Activated CD8-positive, alpha-beta memory T cell treated with anti-CD3 and anti-CD28 coated beads for 48 hours (primary cell): ENCODE data around the gene HS1BP3.

Experiments
- DNase-seq, 3 experiments: peaks; one replicate each; pipeline ENCODE4 v3.0.0-alpha.2; 2020; ENCODE audit warnings: low read depth in 2 of 3, low spot score in 2 of 3

The HS1BP3 gene

DNA sequence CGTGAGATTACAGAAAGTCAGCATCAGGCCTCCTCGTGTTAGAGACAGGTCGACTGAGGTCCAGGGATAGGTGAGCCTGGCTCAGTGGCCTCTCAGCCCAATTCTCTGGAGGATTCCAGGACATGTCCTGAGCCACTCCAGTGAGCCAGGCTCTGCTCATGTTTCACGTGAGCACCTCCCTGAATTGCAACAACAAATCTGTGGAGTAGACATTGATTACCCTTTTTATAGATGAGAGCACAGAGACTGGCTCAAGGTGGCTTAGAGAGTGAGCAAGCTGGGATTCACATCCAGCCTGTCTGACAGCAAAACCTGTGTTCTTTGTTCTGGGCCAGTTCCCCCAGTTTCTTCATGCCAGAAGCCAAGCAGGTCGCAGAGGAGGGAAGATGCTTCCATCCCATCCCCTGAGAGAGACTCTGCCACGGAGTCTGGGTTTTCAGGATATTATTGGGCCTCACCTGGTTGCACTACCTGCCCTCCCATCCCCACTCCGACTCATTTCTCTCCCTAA lies 46.4 kb downstream of the HS1BP3 start:
- no peak for DNase-seq

DNA sequence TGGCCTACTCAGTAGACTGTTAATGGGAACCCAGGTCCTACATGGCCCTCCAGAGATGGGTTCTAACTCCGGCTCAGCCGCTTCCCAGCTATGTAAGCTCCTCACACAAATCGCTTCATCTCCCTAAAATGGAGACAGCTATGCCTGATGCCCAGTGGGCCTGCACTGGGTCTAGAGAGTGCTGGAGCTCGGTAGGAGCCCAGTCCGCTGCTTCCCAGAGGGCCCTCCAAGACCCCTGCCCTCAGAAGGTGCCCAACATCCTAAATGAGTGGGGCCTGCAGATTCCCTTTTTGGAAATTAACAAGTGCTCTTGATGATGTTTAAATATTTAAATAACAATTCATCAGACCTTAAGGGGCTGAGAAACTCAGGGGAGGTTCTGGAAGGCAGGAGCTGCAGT lies 47.1 kb downstream of the HS1BP3 start:
- DNase-seq, result no peak

DNA sequence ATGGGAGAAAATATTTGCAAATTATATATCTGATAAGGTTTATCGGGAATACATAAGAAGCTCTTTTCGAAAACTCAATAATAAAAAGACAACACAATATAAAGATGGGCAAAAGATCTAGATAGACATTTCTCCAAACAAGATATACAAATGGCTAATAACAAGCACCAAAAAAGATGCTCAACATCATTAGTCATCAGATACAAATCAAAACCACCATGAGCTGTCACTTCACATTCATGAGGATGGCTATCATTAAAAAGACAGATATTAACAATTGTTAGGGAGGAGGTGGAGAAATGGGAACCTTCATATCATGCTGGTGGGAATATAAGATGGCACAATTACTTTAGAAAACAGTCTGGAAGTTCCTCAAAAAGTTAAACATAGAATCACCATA lies 48.1 kb downstream of the HS1BP3 start:
- DNase-seq, result no peak

DNA sequence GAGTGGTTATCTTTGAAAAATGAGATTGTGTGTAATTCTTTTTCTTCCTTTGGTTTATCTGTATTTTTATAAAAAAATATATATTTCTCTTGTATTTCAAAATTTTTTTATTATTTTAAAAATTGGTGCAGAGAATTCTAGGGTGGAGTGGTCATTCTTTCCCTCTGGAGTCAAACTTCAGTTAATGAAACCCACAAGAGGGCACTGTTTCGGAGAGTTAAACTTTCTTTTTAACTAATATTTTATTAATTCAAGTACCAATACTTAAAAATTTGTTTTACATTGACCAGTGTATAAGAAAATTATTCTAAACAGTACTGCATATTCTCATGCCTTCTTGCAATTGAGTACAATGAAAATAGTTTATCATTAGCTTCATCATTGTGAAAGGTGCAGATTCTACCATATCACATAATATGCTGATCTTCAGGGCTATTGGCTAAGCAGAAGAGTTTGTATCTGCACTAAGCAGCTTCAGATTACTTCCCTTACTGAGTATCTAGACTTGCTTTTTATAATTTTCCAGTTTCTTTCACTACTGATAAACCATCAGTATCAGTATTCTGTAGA lies 50.1 kb downstream of the HS1BP3 start:
- DNase-seq, result no peak

DNA sequence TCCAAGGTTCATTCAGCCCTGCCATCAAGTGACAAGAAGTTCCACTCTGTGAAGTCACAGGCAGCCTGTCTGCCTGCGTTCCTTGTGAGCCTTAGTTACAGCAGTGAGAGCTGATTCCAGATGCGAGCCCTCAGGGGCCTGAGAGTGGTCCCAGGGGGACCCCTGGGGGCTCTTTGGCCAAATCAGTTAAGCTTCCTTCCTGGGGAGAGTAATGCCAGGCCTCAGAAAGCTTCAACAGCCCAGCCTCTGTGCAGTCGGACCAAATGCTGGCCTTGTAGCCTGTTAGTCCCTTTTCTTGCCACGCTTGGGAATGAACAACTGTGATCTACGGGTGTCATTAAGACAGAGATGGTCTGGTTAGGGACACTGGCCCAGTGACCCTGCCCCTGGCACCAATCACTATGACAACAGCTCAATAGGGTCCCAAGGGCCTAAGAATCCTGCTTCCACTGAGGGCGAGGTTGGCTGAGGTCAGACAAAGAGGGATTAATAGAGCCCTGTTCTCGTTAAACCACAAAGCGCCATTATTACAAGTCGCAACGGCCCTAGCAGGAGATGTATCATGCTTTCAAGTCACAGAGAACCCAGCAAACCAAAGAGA lies 50.9 kb downstream of the HS1BP3 start:
- no peak for DNase-seq

DNA sequence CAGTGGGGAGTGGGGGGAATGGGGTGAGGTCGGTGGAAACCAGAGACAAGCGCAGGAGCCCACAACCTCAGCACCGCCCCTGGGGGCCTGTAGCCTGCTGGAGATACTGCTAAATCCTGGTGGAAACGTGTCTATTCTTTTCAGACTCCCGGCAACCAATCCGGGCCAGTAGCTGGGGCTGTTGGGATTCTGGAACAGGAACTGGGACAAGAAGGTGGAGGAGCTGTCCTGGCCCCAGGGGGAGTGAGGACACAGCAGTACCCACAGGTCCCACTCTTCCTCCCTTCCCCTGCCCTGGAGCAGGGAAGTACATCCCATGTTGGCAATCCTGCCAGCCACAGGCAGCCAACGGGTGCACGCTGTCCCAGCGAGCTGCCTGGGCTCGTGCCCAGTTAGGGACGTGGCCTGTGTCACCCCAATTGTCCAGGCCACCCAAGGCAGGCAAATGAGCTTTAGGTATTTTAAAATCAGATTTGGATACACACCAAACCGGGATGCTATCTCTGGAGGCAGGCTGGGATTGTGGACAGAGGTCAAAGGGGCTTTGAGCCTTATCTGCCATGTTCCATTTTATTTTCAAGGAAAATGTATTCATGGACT lies 51.8 kb downstream of the HS1BP3 start:
- DNase-seq, result no peak

DNA sequence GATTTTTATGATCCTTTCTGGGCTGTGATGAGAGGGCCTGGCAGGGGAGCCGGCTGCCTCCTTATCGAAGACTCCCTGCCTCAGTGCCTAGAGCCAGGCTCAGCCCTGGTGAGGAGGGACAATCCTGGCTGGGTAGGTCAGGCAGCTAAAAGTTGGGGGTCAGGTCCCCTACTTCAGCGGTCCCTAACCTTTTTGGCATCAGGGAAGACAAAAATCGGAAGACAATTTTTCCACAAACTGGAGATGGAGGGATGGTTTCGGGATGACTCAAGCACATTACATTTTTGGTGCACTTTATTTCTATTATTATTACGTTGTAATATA lies 53.1 kb downstream of the HS1BP3 start:
- no peak for DNase-seq

DNA sequence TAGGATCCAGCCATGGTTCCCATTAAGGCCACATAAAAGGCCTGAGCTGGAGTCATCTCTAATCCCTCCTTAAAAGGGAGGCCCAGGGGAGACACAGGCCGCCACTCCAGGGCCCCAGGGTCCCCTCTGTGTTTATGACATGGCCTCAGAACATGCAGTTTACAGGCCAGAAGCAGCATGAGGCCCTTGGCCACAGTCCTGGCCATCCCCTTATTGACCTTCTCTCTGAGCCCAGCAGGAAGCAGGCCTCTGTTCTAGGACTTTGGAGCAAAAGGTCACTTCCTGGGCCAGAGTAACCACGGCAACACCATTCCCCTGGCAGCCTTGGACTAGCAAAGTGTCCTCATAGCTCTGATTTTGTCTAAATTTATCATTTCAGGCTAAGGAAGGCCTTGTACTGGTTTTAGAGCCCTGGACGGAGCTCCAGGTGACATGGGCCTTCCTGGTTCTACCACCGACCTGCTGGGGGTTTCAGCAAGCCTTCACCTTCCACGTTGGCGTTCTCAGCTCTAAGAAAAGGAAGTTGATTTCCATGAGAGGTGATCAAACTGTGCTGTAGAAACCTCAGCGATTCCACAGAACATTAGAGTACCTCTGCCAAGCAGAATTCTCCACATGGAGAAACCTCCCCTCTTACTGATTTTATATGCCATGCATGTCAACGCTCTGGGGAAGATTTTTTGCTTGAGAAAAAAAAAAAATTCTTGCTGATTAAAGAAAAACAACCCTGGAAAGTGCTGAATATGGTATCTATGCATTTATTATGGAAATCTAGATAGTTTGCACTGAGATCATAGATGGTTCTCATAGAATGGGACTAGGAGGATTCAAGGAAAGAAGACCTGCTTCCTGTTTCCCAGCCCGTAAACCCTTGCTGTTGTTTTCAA lies 53.7 kb downstream of the HS1BP3 start:
- DNase-seq, result no peak

DNA sequence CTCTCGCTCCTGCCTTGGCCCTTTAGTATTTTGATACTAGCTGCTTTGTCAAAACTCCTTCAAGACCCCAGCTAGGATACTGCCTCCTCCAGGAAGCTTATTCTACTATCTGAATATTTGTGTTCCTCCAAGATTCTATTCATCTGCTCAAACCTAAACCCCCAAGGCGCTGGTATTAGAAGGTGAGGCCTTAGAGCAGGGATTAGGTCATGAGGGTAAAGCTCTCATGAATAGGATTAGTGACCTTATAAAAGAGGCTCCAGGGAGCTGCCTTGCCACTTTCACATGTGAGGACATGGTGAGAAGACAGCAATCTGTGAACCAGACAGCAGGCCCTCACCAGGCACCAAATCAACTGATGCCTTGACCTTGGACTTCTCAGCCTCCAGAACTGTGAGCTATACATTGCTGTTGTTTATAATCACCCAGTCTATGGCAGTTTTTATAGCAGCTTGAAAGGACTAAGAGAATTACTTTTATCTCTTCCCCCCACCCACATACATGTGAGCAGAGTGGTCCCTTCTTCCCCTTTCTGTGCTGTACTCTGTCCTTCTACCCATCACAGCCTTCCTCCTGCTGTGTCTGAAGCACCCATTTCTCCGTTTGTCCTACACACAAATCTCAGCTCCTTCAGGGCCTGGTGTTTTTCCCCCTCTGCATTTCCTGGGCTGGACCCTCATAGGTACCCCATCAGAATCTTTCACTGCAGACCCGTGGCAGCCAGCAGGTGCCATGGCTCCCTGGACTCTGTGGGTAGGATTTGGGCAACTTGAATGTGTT lies 54.5 kb downstream of the HS1BP3 start:
- no peak for DNase-seq

DNA sequence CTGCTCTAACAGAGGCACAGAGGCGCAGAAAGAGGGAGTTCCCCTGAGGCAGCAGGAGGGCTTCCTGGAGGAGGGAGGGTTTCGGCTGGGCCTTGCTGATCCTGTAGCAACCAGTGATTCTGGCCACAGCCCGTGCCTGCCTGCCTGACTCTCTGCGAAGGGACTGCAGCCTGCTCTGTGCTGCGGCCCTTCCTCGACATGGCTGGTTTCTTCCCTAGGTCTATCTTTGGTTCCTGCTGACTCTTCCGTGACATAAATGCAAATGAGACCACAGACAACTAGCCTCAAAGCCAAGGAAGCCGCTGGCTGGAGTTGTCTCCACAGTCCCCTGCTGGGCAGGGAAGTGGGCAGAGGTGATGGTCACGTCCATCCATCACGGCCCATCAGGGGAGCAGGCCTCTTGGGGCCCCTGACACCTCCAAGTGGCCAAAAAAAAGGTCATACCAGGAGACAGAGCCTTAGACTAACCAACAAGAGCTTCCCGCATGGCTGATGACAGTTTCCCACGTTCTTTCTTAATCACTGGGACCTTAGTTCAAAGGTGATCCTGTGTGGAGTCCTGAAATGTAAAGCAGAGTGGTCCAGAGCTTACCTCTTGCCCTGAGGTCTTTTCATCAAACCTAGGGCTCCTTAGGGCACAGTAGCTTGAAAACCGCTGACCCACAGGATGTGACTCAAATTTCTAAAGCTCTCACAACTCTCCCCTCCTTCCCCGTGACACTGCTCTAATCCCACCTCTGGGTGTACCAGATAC lies 55.3 kb downstream of the HS1BP3 start:
- no peak for DNase-seq

DNA sequence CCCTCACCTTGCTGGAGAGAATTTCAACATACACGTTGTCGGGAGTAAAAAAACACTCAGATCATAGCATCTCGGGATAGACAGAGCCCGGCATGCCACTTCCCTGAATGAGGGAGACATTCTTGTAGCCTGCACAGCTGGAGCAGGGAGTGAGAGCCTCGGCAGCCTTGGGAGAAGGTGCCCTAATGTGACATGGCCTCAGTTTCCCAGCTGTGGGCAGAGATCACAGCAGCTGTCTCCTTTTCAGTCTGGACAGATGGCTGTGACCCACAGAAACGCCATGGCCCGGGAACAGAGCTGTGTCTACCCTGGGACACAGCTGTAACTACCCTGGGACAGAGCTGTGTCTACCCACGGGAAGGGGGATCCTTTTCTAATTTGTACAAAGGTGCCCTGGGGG lies 55.9 kb downstream of the HS1BP3 start:
- DNase-seq, result no peak

DNA sequence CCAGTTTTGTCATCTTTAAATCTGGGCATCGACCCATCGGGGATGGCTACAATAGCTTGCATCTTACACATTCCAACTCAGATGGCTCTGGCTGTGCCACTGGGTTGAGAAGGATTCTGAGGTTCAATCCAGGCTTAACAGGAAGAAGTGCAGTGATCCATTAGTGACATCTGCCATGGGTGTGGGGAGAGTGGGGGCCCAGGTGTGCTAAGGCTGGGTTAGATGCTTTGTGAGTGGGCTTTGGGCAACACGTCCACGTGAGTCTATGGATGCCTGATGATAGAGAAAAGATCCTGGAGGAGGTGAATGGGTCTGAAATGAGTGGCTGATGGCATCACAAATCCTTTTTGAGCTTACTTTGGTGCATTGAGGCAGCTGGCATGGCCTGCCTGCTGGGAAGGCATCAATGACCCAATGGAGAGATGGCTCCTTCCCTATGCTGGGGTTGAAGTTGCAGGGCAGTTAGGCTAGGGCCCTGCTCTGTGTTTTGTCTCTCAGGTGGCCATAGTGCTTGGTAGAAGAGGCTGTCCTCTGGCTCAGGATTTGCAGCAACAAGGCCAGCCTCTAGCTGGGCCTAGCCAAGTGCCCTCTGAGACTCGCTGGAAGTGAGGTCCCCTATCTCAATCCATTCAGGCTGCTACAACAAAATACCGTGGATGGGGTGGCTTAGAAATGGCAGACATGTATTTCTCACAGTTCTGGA lies 56.7 kb downstream of the HS1BP3 start:
- DNase-seq, result no peak

DNA sequence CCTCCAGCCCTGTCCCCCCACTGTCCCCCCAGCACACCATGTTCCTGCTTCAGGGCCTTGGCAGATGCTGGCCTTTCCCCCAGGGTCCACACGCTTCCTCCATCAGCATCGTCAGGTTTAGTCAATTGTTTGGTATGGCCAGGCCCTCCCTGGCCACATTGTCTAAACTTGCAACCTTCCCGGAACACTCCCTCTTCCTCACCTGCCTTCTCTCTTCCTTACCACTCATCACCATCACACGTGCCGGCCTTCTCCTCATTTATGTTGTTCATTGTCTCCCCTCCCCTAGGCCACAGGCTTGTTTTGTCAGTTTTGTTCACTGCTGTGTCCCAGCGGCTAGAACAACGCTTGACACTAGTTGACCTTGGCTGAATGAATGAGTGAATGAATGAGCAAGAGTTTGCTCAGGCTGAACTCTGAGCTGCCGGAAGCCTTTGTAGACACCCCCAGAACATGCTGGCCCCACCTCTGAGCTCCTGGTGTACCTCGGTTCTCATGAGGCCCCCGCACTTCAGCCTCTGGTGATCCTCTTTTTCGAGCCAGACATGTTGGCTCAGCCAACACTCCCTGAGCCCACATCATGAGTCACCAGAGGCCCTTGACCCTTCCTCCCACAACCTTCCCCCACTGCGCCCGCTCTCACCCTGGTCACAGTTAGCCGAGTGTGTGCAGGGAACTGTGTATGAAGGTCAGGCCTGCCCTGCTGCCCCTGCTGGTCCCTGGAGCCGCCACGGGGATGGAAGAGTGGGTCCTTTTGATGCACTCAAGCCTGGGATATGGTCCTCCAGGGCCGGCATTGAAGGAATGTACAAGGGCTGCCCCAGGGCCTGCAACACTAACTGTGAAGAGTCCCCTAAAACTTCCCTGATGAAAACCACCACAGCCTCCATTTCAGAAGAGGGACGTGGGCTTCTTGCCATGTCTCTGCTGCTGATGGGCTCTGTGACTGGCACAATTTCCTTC lies 57.5 kb downstream of the HS1BP3 start:
- no peak for DNase-seq

DNA sequence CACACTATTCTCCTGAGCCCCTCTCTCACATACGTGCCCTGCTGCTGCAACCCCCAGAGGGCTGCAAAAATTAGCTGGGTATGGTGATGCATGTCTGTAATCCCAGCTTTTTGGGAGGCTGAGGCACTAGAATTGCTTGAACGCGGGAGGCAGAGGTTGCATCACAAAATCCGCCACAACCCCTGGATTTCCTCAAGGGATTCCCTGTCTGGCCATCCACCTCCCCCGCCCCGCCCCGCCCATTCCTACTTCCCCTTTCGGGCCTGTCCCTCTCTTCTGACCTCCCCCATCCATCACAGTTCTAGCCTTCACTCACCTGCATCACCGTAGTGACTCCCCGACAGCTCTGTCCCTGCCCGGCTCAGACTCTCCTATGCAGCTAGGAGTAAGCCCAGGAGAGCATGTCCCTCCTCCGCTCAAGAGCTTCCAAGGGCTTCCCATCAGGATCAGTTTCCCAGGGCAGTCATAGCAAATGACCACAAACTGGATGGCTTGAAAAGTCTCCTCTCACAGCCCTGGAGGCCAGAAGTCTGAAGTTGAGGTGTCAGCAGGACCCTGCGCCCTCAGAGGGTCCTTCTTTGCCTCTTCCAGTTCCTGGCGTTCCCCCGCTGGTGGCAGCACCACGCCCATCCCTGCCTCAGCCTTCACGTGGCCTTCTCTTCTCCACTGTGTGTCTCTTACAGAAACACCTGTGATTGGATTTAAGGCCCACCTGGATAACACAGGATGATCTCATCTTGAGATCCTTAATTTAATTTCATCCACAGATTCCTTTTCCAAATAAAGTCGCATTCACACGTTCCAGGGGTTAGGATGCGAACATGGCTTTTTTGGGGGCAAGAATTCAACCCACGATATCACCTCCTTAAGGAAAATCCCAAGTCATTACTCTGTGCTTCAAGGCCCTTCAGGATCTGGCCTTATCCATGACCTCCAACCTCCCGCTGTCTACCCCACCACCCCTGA lies 58.5 kb downstream of the HS1BP3 start:
- no peak for DNase-seq

DNA sequence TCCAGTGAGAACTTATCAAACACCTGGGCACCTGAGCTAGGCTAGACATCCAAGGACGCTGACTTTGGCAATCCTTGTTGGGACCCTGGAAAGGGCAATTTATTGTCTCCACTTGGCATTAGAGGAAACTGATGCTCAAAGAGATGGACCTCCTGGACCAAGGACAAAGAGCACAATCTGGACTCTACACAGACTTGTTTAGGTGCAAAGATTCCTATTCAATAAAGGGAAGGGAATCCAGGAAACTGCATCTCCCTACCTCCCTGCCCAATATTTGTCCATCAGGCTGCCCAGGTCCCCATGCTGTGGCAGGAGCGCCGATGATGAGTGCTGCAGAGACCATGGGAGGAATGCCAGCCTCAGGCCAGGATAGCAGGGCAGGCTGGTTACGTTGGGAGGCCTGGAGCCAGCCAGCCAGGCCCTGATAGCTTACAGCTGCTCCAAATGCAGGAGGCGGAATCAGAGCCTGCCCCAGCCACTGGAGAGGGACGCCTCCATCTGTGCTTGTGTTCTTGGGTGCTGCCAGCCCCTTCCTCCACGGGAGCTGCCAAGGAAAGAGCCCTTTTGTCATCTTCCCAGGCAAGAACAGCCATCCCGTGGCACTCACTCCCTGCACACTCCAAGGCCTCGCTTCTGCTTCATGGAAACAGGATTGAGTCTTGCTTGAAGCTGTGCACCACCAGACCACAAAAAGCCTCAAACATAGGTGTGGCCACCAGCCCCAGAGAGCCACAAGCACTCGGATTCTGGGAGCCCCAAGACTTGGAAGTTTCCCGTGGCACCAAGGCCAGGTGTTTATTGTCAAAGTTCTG lies 60.0 kb downstream of the HS1BP3 start:
- DNase-seq, result no peak

DNA sequence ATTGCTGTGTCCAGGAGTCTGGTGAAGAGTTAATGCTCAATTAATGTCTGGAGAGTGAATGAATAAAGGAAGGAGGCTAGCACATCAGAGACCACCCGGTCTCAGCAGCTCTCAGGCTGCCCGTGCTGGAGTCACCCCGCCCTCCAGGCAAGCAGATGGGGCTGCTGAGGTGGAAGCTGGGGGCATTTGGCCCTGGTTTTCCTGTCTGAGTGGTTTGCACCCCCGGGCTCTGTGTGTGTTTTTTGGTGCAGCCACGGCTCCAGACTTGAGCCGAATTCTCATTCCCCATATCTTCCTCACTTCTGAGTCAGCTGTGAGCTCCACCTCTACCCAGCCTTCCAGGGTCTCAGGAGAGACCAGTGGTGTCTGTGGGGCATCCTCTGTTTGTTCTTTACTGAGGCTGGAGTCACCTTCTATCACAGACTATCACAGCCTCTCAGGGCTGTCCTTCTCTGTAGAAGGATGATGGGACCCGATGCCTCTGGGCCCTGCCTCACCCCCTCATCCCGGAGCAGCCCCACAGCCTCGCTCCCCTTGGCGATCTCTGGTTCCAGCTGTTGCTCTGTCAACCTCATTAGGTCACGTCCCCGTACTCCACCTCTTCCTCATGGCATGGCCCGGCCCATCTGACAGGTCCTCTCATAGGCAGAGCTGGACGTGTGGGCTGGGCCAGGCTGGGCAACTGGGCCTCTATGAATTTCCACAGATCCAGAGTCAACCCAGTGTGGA lies 60.8 kb downstream of the HS1BP3 start:
- DNase-seq, result no peak
